ENCODE data around the gene TBC1D22A.

TBC1D22A gene

GRCh38 chr22:47206666-47207218 is 444.3 kb downstream of the TBC1D22A start:
- TF ChIP-seq CTCF (IDR thresholded peaks at IDR 0.05; ENCODE audit: poor library complexity, severe bottlenecking), result no peak
- no peaks in the 10 kb centered on the region for H3K9me3 ChIP-seq (ENCODE audit: severe bottlenecking)
- no peak overlapping the region for H3K27ac ChIP-seq (ENCODE audit: poor library complexity, severe bottlenecking)
- H3K4me3 ChIP-seq (ENCODE audit: severe bottlenecking), result no peak overlapping the region
- no peaks in the 10 kb centered on the region for H3K4me1 ChIP-seq (ENCODE audit: insufficient read depth, poor library complexity, severe bottlenecking)
- no peaks in the 10 kb centered on the region for H3K36me3 ChIP-seq (ENCODE audit: low read depth)
- DNase-seq (ENCODE audit: low spot score) (no peak), ATAC-seq (ENCODE audit: low read depth) (no peak)
- H3K27me3 ChIP-seq (ENCODE audit: insufficient read depth, poor library complexity, severe bottlenecking), result no peaks in the 10 kb centered on the region

- Histone ChIP-seq H3K36me3 (ENCODE audit: low read depth) (no peaks in the 10 kb centered on the region), H3K4me1 (ENCODE audit: insufficient read depth, poor library complexity, severe bottlenecking) (no peaks in the 10 kb centered on the region), H3K27ac (ENCODE audit: poor library complexity, severe bottlenecking) (no peak overlapping the region), H3K27me3 (ENCODE audit: insufficient read depth, poor library complexity, severe bottlenecking) (no peaks in the 10 kb centered on the region), H3K9me3 (ENCODE audit: severe bottlenecking) (no peaks in the 10 kb centered on the region), H3K4me3 (ENCODE audit: severe bottlenecking) (no peak overlapping the region)
- DNase-seq (ENCODE audit: low spot score), result no peak
- no peak for TF ChIP-seq CTCF (IDR thresholded peaks at IDR 0.05; ENCODE audit: poor library complexity, severe bottlenecking)
- no peak for ATAC-seq (ENCODE audit: low read depth)
Measured at GRCh38 chr22:47207387-47207786, 444.9 kb downstream of the TBC1D22A start.

GRCh38 chr22:47207846-47208554 is 445.6 kb downstream of the TBC1D22A start:
- no peak for DNase-seq (ENCODE audit: low spot score)
- Histone ChIP-seq H3K36me3 (ENCODE audit: low read depth) (no peaks in the 10 kb centered on the region), H3K27ac (ENCODE audit: poor library complexity, severe bottlenecking) (no peak overlapping the region), H3K9me3 (ENCODE audit: severe bottlenecking) (no peaks in the 10 kb centered on the region), H3K4me1 (ENCODE audit: insufficient read depth, poor library complexity, severe bottlenecking) (no peaks in the 10 kb centered on the region), H3K27me3 (ENCODE audit: insufficient read depth, poor library complexity, severe bottlenecking) (no peaks in the 10 kb centered on the region), H3K4me3 (ENCODE audit: severe bottlenecking) (no peak overlapping the region)
- TF ChIP-seq CTCF (IDR thresholded peaks at IDR 0.05; ENCODE audit: poor library complexity, severe bottlenecking), result no peak
- ATAC-seq (ENCODE audit: low read depth), result no peak

- Histone ChIP-seq H3K36me3 (ENCODE audit: low read depth) (no peaks in the 10 kb centered on the region), H3K4me1 (ENCODE audit: insufficient read depth, poor library complexity, severe bottlenecking) (no peaks in the 10 kb centered on the region), H3K9me3 (ENCODE audit: severe bottlenecking) (no peaks in the 10 kb centered on the region), H3K27ac (ENCODE audit: poor library complexity, severe bottlenecking) (no peak overlapping the region), H3K27me3 (ENCODE audit: insufficient read depth, poor library complexity, severe bottlenecking) (no peaks in the 10 kb centered on the region), H3K4me3 (ENCODE audit: severe bottlenecking) (no peak overlapping the region)
- no peak for DNase-seq (ENCODE audit: low spot score)
- no peak for TF ChIP-seq CTCF (IDR thresholded peaks at IDR 0.05; ENCODE audit: poor library complexity, severe bottlenecking)
- ATAC-seq (ENCODE audit: low read depth), result no peak
Measured at GRCh38 chr22:47208630-47209029, 446.2 kb downstream of the TBC1D22A start.

- no peaks in the 10 kb centered on the region for H3K27me3 ChIP-seq (ENCODE audit: insufficient read depth, poor library complexity, severe bottlenecking)
- no peaks in the 10 kb centered on the region for H3K36me3 ChIP-seq (ENCODE audit: low read depth)
Measured at GRCh38 chr22:47209040-47209514, 446.6 kb downstream of the TBC1D22A start.

More at GRCh38 chr22:47209040-47209514, 446.6 kb downstream of the TBC1D22A start:
- Histone ChIP-seq H3K4me1 (ENCODE audit: insufficient read depth, poor library complexity, severe bottlenecking) (no peaks in the 10 kb centered on the region), H3K4me3 (ENCODE audit: severe bottlenecking) (no peak overlapping the region), H3K9me3 (ENCODE audit: severe bottlenecking) (no peaks in the 10 kb centered on the region), H3K27ac (ENCODE audit: poor library complexity, severe bottlenecking) (no peak overlapping the region)
- no peak for TF ChIP-seq CTCF (IDR thresholded peaks at IDR 0.05; ENCODE audit: poor library complexity, severe bottlenecking)
- DNase-seq (ENCODE audit: low spot score) (no peak), ATAC-seq (ENCODE audit: low read depth) (no peak)

Measured in RWPE2 (cell line).